HG03103 (cell line): ENCODE results near the gene C12orf42.
A peak's percentile ranks its signal among the peaks of the same experiment; 100 is the strongest.
"Not testable (repeated sequence)": the region's sequence is repeated elsewhere in the genome, so short reads cannot be mapped to it uniquely, and the experiment has no call there.

Experiments used
- ATAC-seq: cut with Tn5 transposase; IDR thresholded peaks from one replicate; pipeline ENCODE4 v1.9.1; 2021; ENCODE audit warnings: low read depth; ENCODE audit not compliant: unreplicated experiment

Gene C12orf42

GRCh38 chr12:103425674-103426073 lies 70.1 kb downstream of the C12orf42 start:
- ATAC-seq, result not testable (repeated sequence)

- not testable (repeated sequence) for ATAC-seq
These were observed 70.8 kb downstream of the C12orf42 start for GRCh38 chr12:103424849-103425586.

- ATAC-seq, result no peak
These were observed 72.3 kb downstream of the C12orf42 start for GRCh38 chr12:103423516-103423910.

- no peak for ATAC-seq
These were observed 72.8 kb downstream of the C12orf42 start for GRCh38 chr12:103422746-103423515.

GRCh38 chr12:103422328-103422727 lies 73.4 kb downstream of the C12orf42 start:
- ATAC-seq, result no peak

DNA sequence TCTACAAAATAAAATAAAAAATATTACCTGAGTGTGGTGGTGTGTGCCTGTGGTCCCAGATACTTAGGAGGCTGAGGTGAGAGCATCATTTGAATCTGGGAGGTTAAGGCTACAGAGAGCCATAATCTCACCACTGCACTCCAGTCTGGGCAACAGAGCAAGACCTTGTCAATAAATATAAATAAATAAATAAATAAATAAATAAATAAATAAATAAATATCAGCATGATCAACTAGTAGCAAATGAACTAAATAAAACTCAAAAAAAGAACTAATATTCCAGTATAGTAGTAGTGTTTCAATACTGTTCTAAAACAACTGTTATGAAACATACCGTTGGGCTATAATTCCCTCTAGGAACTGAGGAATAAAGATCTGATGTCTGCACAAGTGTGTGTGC lies 74.4 kb downstream of the C12orf42 start:
- ATAC-seq, result no peak

GRCh38 chr12:103415681-103416080 lies 80.1 kb downstream of the C12orf42 start:
- no peak for ATAC-seq

DNA sequence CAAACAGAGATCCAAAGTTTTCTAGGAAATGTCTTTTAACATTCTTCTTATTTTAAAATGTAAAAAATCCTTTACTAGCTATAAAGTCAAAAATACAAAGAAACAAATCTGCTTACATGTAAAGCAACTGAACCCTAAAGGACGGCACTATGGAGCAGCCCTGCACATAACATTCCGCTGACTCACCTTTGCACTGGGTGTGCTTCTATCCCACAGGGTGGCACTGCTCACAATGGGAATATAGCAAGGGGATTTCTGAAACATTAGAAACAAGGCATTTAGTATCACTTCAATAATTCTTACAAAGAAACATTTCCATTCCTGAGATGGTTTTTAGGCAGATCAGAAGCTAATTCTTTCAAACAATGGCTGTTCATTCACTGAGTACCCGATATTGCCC lies 94.3 kb downstream of the C12orf42 start:
- no peak for ATAC-seq

DNA sequence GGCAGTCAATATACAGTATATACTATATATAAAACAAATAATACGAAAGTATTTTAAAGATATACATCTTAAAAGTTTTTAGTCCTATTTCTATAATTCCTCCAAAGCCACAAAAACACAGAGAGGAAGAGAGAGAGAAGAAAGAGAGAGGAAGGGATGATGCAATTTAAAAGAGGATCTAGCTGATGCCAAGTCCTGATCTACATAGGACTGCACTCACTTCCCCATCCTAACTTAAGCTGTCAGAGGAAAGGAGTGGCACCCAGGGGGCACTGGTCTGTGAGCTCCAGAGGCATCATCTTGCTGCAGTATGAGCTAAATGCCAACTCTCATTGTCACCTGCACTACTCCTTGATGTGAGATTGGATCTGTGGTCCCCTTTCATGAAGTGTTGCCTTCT lies 95.8 kb downstream of the C12orf42 start:
- ATAC-seq, result no peak

- ATAC-seq, result no peak
These were observed 98.2 kb downstream of the C12orf42 start for GRCh38 chr12:103397536-103397935.

- peak; percentile 88 for ATAC-seq
These were observed 103.0 kb downstream of the C12orf42 start for GRCh38 chr12:103392722-103393121.

DNA sequence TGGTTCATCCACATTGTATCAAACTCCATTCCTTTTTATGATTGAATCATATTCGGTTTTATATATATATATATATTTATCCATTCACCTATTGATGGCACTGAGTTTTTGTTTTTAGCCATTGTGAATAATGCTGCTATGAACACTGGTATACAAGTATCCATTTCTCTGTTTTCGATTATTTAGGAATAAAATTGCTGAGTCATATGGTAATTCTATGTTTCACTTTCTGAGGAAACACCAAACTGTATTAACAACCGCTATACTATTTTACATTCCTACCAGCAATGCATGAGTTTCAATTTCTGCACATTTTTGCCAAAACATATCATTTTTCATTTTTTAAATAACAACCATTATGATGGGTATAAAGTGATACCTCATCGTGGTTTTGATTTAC lies 104.7 kb downstream of the C12orf42 start:
- no peak for ATAC-seq

DNA sequence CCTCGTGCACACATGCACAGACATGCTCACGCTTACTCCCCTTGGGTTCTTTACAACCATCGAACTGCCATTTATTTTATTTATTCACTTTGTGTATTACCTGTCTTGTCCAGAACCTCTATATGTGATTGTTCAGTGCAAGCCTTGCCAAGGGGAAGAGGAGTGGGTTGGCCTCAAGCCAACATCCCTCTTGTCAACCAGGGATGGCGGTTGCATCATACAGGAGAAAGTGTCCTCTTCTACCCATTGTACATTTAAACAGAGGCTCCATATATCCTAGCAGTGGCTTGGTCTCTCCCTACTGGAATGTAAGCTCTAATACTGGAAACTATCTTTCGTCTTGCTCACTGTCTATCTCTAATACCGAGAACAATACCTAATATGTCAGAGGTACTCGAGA lies 108.4 kb downstream of the C12orf42 start:
- ATAC-seq, result no peak

GRCh38 chr12:103386451-103386850 lies 109.3 kb downstream of the C12orf42 start:
- ATAC-seq, result no peak

DNA sequence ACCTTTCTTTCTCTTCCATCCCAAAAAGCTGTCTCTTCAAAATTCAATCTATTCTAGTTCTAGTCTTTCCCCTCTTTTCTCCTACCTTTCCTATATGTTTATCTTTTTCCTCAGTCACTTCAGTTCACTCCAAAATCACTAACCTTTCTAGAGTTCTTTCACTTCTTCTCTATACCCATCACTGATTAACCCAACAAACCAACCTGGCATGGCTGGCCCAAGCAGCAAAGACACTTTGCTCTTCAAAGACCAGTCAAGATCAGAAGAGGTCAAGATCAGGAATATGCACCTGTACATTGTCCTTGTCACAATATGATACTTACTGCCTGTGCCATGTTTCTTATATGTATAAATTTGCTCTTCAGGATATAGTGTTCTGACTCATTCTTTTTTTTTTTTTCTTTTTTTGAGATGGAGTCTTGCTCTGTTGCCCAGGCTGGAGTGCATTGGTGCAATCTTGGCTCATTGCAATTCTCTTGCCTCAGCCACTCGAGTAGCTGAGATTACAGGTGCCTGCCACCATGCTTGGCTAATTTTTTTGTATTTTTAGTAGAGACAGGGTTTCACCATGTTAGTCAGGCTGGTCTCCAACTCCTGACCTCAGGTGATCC lies 112.9 kb downstream of the C12orf42 start:
- no peak for ATAC-seq

GRCh38 chr12:103382119-103382518 lies 113.6 kb downstream of the C12orf42 start:
- no peak for ATAC-seq

DNA sequence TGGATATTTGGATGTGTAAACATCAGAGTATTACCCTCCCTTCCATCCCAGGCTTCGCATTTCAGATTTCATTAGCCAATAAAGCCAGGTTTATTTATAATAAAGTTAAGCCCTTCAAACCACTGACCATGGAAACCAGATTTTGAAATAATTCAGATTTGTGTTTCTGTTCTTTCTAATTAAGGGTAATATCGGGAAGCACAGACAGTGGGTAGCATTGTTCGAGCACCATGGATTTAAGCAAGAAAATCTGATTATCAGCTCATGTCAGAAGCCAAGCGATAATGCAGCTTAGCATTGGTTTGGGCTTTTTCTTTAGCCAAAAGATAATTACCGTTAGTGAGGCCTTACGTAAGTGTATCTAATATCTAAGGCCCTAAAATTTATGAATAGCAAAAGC lies 116.1 kb downstream of the C12orf42 start:
- ATAC-seq, result no peak

- ATAC-seq, result no peak
These were observed 122.7 kb downstream of the C12orf42 start for GRCh38 chr12:103373088-103373523.

DNA sequence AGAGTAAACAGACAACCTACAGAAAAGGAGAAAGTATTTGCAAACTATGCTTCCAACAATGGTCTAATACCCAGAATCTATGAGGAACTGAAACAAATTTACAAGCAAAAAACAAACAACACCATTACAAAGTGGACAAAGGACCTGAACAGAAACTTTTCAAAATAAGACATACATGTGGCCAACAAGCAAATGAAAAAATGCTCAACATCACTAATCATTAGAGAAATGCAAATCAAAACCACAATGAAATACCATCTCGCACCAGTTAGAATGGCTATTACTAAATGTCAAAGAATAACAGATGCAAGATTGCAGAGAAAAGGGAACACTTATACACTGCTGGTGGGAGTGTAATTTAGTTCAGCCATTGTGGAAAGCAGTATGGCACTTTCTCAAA lies 125.8 kb downstream of the C12orf42 start:
- ATAC-seq, result peak; percentile 72

DNA sequence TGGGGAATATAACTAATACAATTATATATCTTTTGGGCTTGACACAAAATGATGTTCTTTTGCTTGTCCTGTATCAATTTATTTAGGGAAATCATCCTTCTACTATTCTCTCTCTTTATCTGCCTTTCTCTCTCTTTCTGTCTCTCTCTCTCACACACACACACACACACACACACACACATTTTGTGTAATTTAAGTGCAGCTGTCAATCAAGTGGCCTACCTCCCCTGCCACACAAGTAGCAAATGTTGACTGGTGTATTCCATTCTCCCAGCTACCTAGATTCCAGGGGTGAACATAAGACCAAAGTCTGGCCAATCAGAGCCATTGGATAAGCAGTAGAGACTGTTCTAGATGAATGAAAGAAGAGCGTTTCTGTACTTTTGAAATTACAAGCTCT lies 127.6 kb downstream of the C12orf42 start:
- no peak for ATAC-seq

DNA sequence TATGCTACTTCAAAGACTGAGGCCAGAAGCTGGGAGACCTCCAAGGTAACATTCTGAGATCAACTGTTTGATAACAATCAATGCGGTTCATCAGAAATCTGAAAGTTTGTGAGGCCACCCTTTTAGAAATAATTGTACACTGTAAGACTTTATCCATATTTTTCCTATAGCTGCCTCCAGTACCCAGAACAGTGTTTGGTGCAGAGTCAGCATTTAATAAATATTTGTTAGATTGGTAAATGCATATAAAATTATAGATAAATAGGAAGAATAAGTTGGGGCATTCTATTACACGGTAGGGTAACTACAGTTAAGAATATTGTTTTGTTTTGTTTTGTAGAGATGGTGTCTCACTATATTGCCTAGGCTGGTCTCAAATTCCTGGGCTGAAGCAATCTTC lies 141.4 kb downstream of the C12orf42 start:
- ATAC-seq, result no peak

DNA sequence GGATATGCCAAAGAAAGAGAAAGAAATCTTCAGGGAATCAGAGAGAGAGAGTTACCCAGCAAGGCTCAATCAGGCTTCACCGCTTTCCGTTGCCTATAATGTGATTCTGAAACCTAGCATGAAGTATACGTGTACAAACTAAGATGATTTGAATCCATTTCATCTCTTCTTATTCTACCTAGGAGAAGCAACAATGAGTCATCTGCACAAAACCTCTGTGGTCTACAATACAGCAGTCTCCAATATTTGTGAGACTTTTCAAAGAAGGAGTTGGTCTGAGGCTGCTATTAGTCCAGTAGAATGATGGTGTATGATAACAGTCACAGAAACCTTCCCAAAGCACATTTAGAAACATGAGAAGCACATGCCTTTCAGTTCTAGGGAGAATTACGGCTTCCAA lies 141.9 kb downstream of the C12orf42 start:
- no peak for ATAC-seq
